ENCODE measurements around the gene CHERP.
A peak's percentile ranks its signal among the peaks of the same experiment; 100 is the strongest.
"Not testable (repeated sequence)": the region's sequence is repeated elsewhere in the genome, so short reads cannot be mapped to it uniquely, and the experiment has no call there.

CHERP gene

GRCh38 chr19:16571822-16572331, 29.6 kb upstream of the CHERP start:
- peak overlapping the region; percentile 76 for H3K4me3 Mint-ChIP-seq
- H3K27ac Mint-ChIP-seq: no peak overlapping the region
- H3K9me3 Mint-ChIP-seq: no peaks in the 10 kb centered on the region
- H3K4me1 Mint-ChIP-seq: peaks cover 40% of the 10 kb centered on the region
- no peaks in the 10 kb centered on the region for H3K27me3 Mint-ChIP-seq
- peaks cover 18% of the 10 kb centered on the region for H3K36me3 Mint-ChIP-seq
- DNase-seq (ENCODE audit: low spot score in 2 of 2): no peak
- peak; percentile 53 for ATAC-seq (ENCODE audit: low read depth)

GRCh38 chr19:16571283-16571682, 29.0 kb upstream of the CHERP start:
- ATAC-seq (ENCODE audit: low read depth): no peak
- no peak for DNase-seq (ENCODE audit: low spot score in 2 of 2)
- no peaks in the 10 kb centered on the region for H3K9me3 Mint-ChIP-seq
- peaks cover 41% of the 10 kb centered on the region for H3K4me1 Mint-ChIP-seq
- H3K27me3 Mint-ChIP-seq: no peaks in the 10 kb centered on the region
- peak overlapping the region; percentile 76 for H3K4me3 Mint-ChIP-seq
- no peak overlapping the region for H3K27ac Mint-ChIP-seq
- peaks cover 21% of the 10 kb centered on the region for H3K36me3 Mint-ChIP-seq

- H3K36me3 Mint-ChIP-seq: peaks cover 20% of the 10 kb centered on the region
- H3K9me3 Mint-ChIP-seq: no peaks in the 10 kb centered on the region
- peaks cover 37% of the 10 kb centered on the region for H3K4me1 Mint-ChIP-seq
- ATAC-seq (ENCODE audit: low read depth) (no peak), DNase-seq (ENCODE audit: low spot score in 2 of 2) (no peak)
- H3K4me3 Mint-ChIP-seq: no peak overlapping the region
- H3K27me3 Mint-ChIP-seq: no peaks in the 10 kb centered on the region
- no peak overlapping the region for H3K27ac Mint-ChIP-seq
These were observed 27.5 kb upstream of the CHERP start for GRCh38 chr19:16569609-16570320.

- Mint-ChIP-seq H3K9me3 (no peaks in the 10 kb centered on the region), H3K27ac (peak overlapping the region; percentile 94), H3K27me3 (no peaks in the 10 kb centered on the region), H3K4me3 (no peak overlapping the region), H3K4me1 (peaks cover 14% of the 10 kb centered on the region), H3K36me3 (peaks cover 30% of the 10 kb centered on the region)
- DNase-seq (ENCODE audit: low spot score in 2 of 2) (no peak), ATAC-seq (ENCODE audit: low read depth) (no peak)
These were observed 24.5 kb upstream of the CHERP start for GRCh38 chr19:16566702-16567101.

- no peak for DNase-seq (ENCODE audit: low spot score in 2 of 2)
These were observed 23.9 kb upstream of the CHERP start for GRCh38 chr19:16566161-16566560.

GRCh38 chr19:16564842-16565241, 22.6 kb upstream of the CHERP start:
- peaks cover 36% of the 10 kb centered on the region for H3K36me3 Mint-ChIP-seq
- ATAC-seq (ENCODE audit: low read depth): no peak
- H3K27ac Mint-ChIP-seq: no peak overlapping the region

More at GRCh38 chr19:16566161-16566560, 23.9 kb upstream of the CHERP start:
- Mint-ChIP-seq H3K9me3 (no peaks in the 10 kb centered on the region), H3K4me1 (peaks cover 9% of the 10 kb centered on the region), H3K36me3 (peaks cover 32% of the 10 kb centered on the region), H3K4me3 (peak overlapping the region; percentile 11), H3K27ac (peak overlapping the region; percentile 94), H3K27me3 (no peaks in the 10 kb centered on the region)
- ATAC-seq (ENCODE audit: low read depth): peak; percentile 95

GRCh38 chr19:16562608-16563025, 20.4 kb upstream of the CHERP start:
- Mint-ChIP-seq H3K4me1 (peaks cover 6% of the 10 kb centered on the region), H3K9me3 (no peaks in the 10 kb centered on the region), H3K27me3 (no peaks in the 10 kb centered on the region), H3K27ac (no peak overlapping the region), H3K4me3 (no peak overlapping the region), H3K36me3 (peaks cover 31% of the 10 kb centered on the region)
- no peak for DNase-seq (ENCODE audit: low spot score in 2 of 2)
- ATAC-seq (ENCODE audit: low read depth): no peak

More at GRCh38 chr19:16564842-16565241, 22.6 kb upstream of the CHERP start:
- Mint-ChIP-seq H3K27me3 (no peaks in the 10 kb centered on the region), H3K4me1 (peaks cover 6% of the 10 kb centered on the region), H3K9me3 (no peaks in the 10 kb centered on the region), H3K4me3 (no peak overlapping the region)
- no peak for DNase-seq (ENCODE audit: low spot score in 2 of 2)

- Mint-ChIP-seq H3K27ac (no peak overlapping the region), H3K4me1 (peaks cover 4% of the 10 kb centered on the region), H3K36me3 (peaks cover 25% of the 10 kb centered on the region), H3K27me3 (no peaks in the 10 kb centered on the region), H3K4me3 (no peak overlapping the region), H3K9me3 (no peaks in the 10 kb centered on the region)
- no peak for ATAC-seq (ENCODE audit: low read depth)
- no peak for DNase-seq (ENCODE audit: low spot score in 2 of 2)
These were observed 19.1 kb upstream of the CHERP start for GRCh38 chr19:16561382-16561781.

- Mint-ChIP-seq H3K4me3 (no peak overlapping the region), H3K27me3 (no peaks in the 10 kb centered on the region), H3K4me1 (no peaks in the 10 kb centered on the region), H3K27ac (no peak overlapping the region), H3K9me3 (no peaks in the 10 kb centered on the region), H3K36me3 (peaks cover 21% of the 10 kb centered on the region)
- no peak for DNase-seq (ENCODE audit: low spot score in 2 of 2)
- no peak for ATAC-seq (ENCODE audit: low read depth)
These were observed 17.6 kb upstream of the CHERP start for GRCh38 chr19:16559780-16560276.

- no peak overlapping the region for H3K4me3 Mint-ChIP-seq
- peaks cover 11% of the 10 kb centered on the region for H3K36me3 Mint-ChIP-seq
- H3K4me1 Mint-ChIP-seq: peaks cover 2% of the 10 kb centered on the region
- H3K27me3 Mint-ChIP-seq: no peaks in the 10 kb centered on the region
- no peak overlapping the region for H3K27ac Mint-ChIP-seq
- no peak for ATAC-seq (ENCODE audit: low read depth)
- H3K9me3 Mint-ChIP-seq: no peaks in the 10 kb centered on the region
- no peak for DNase-seq (ENCODE audit: low spot score in 2 of 2)
These were observed 12.5 kb upstream of the CHERP start for GRCh38 chr19:16554776-16555175.

GRCh38 chr19:16551902-16552301, 9.7 kb upstream of the CHERP start:
- H3K27me3 Mint-ChIP-seq, H3K36me3 Mint-ChIP-seq: not testable (repeated sequence)

GRCh38 chr19:16548956-16549355, 6.7 kb upstream of the CHERP start:
- Mint-ChIP-seq H3K9me3 (no peaks in the 10 kb centered on the region), H3K4me1 (peaks cover 13% of the 10 kb centered on the region), H3K27me3 (no peaks in the 10 kb centered on the region), H3K4me3 (no peak overlapping the region), H3K36me3 (peaks cover 4% of the 10 kb centered on the region), H3K27ac (no peak overlapping the region)
- DNase-seq (ENCODE audit: low spot score in 2 of 2) (no peak), ATAC-seq (ENCODE audit: low read depth) (no peak)

More at GRCh38 chr19:16551902-16552301, 9.7 kb upstream of the CHERP start:
- H3K27ac Mint-ChIP-seq; DNase-seq (ENCODE audit: low spot score in 2 of 2); H3K4me3 Mint-ChIP-seq; ATAC-seq (ENCODE audit: low read depth); H3K9me3 Mint-ChIP-seq; H3K4me1 Mint-ChIP-seq: not testable (repeated sequence)

GRCh38 chr19:16544473-16545231, 2.4 kb upstream of the CHERP start:
- peaks cover 7% of the 10 kb centered on the region for H3K36me3 Mint-ChIP-seq
- peaks cover 24% of the 10 kb centered on the region for H3K4me1 Mint-ChIP-seq
- no peaks in the 10 kb centered on the region for H3K27me3 Mint-ChIP-seq
- no peak for DNase-seq (ENCODE audit: low spot score in 2 of 2)
- no peaks in the 10 kb centered on the region for H3K9me3 Mint-ChIP-seq
- peak overlapping the region; percentile 50 for H3K4me3 Mint-ChIP-seq
- ATAC-seq (ENCODE audit: low read depth): peak; percentile 46
- peak overlapping the region; percentile 85 for H3K27ac Mint-ChIP-seq

- Mint-ChIP-seq H3K4me1 (peaks cover 28% of the 10 kb centered on the region), H3K4me3 (peak overlapping the region; percentile 95), H3K36me3 (peaks cover 12% of the 10 kb centered on the region)
- not testable (repeated sequence) for DNase-seq (ENCODE audit: low spot score in 2 of 2); H3K27me3 Mint-ChIP-seq; ATAC-seq (ENCODE audit: low read depth); H3K27ac Mint-ChIP-seq; H3K9me3 Mint-ChIP-seq
These were observed 1.5 kb upstream of the CHERP start for GRCh38 chr19:16543734-16544133.
